ENCODE measurements around the gene F3. TPM values are rescaled to one million over a fixed set of nuclear protein-coding genes. Genes with fewer than 3 reads are reported as not detected.

The F3 gene
- total RNA-seq, 1 experiment from 2014 or later, result 58.5 TPM

DNA sequence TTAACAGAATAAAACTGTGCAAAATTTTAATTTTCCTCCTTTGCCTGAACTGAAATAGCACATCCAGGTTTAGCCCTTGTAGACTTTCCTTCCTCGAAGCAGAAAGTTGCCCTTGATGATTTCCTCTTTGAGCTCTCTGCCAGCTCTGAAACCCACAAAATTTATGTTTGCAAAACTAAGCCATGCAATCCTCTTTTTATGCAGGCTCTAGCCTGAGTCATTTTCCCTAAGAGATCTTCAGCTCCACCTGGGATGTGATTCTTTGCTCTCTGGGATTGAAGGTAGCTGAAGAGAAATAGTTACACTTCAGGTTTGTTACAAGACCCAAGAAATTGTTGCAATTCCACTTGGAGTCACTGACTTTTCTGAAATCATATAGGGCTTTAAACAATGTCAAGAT lies 1.4 kb upstream of the F3 start:
- no TSS peak for BruUV-seq (replicated peaks)

GRCh38 chr1:94542088-94542870 lies 720 bp upstream of the F3 start:
- no peaks in the 10 kb centered on the region for H3K9me3 ChIP-seq (ENCODE audit: control insufficient read depth in 1 of 2, insufficient read depth in 1 of 2, low read depth in 1 of 2, low read length in 2 of 2)
- no peak overlapping the region for H2AFZ ChIP-seq (ENCODE audit: low read depth, low read length, poor library complexity, severe bottlenecking)
- peak overlapping the region; percentile 95 for H3K4me2 ChIP-seq (ENCODE audit: low read length)
- peak overlapping the region; percentile 52 for H3K27ac ChIP-seq (ENCODE audit: low read depth, low read length)
- peaks cover 42% of the 10 kb centered on the region for H3K79me2 ChIP-seq (ENCODE audit: insufficient read depth, low read length)
- POLR2A ChIA-PET, result interaction anchor here (1.4 kb wide), 1 partner anchor 66 kb away, joined by 3 read pairs; no protein-coding TSS in a partner anchor
- no peaks in the 10 kb centered on the region for H4K20me1 ChIP-seq (ENCODE audit: insufficient read depth)
- peak overlapping the region; percentile 76 for H3K4me3 ChIP-seq (replicated peaks in 1 of 2; ENCODE audit: low read depth in 1 of 2, low read length in 2 of 2)
- H3K9ac ChIP-seq (ENCODE audit: low read length), result peak overlapping the region; percentile 83
- ATAC-seq (peak; percentile 26), DNase-seq (ENCODE audit: low read depth, low spot score) (no peak)
- H3K27me3 ChIP-seq (ENCODE audit: insufficient read depth, low read length), result no peaks in the 10 kb centered on the region
- RAD21 ChIA-PET (ENCODE audit: low non-redundant PET in 1 of 2, low total read pairs in 2 of 2, uncharacterized antibody in 2 of 2, unreplicated experiment in 2 of 2), result interaction anchor here (0.6 to 1.8 kb wide), 2 partner anchors 63 to 438 kb away, joined by 3 to 4 read pairs; no protein-coding TSS in a partner anchor
- CTCF ChIA-PET, result interaction anchor here (1.0 to 1.2 kb wide), 2 partner anchors 27 to 312 kb away, joined by 3 to 4 read pairs; no protein-coding TSS in a partner anchor
- peaks cover 2 to 31% of the 10 kb centered on the region in 2 experiments; a peak in 1 of 4 replicates for H3K36me3 ChIP-seq (ENCODE audit: control insufficient read depth in 1 of 2, insufficient read depth in 2 of 2, low read length in 2 of 2)
- H3K4me1 ChIP-seq (ENCODE audit: control insufficient read depth in 1 of 2, insufficient read depth in 2 of 2, low read length in 2 of 2), result peaks cover 13 to 59% of the 10 kb centered on the region in 2 experiments; a peak in 3 of 4 replicates
- intact Hi-C loops (cut with micrococcal nuclease), result loop anchor here (5.0 kb wide), 2 partner anchors 55 to 260 kb away; no protein-coding TSS in a partner anchor
- TSS peak; percentile 81 for BruUV-seq (replicated peaks)
- no peaks in the 10 kb centered on the region for H3K9me2 ChIP-seq (ENCODE audit: insufficient read depth)
- TF ChIP-seq, protein P1, sequence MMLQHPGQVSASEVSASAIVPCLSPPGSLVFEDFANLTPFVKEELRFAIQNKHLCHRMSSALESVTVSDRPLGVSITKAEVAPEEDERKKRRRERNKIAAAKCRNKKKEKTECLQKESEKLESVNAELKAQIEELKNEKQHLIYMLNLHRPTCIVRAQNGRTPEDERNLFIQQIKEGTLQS (IDR thresholded peaks at IDR 0.05), result no peak
- TF ChIP-seq, protein P2, sequence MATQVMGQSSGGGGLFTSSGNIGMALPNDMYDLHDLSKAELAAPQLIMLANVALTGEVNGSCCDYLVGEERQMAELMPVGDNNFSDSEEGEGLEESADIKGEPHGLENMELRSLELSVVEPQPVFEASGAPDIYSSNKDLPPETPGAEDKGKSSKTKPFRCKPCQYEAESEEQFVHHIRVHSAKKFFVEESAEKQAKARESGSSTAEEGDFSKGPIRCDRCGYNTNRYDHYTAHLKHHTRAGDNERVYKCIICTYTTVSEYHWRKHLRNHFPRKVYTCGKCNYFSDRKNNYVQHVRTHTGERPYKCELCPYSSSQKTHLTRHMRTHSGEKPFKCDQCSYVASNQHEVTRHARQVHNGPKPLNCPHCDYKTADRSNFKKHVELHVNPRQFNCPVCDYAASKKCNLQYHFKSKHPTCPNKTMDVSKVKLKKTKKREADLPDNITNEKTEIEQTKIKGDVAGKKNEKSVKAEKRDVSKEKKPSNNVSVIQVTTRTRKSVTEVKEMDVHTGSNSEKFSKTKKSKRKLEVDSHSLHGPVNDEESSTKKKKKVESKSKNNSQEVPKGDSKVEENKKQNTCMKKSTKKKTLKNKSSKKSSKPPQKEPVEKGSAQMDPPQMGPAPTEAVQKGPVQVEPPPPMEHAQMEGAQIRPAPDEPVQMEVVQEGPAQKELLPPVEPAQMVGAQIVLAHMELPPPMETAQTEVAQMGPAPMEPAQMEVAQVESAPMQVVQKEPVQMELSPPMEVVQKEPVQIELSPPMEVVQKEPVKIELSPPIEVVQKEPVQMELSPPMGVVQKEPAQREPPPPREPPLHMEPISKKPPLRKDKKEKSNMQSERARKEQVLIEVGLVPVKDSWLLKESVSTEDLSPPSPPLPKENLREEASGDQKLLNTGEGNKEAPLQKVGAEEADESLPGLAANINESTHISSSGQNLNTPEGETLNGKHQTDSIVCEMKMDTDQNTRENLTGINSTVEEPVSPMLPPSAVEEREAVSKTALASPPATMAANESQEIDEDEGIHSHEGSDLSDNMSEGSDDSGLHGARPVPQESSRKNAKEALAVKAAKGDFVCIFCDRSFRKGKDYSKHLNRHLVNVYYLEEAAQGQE (IDR thresholded peaks at IDR 0.05; ENCODE audit: low read depth), result no peak
- TF ChIP-seq EZH2phosphoT487 (IDR thresholded peaks at IDR 0.05; ENCODE audit: borderline replicate concordance) (no peak), RAD21 (IDR thresholded peaks at IDR 0.05; ENCODE audit: low read depth) (0 out of 2 replicates have a peak, but pooled peaks have one; percentile 29), CEBPB (IDR thresholded peaks at IDR 0.05; ENCODE audit: low read depth) (no peak), ELF1 (IDR thresholded peaks at IDR 0.05; ENCODE audit: borderline replicate concordance, low read depth) (no peak), EZH2 (IDR thresholded peaks at IDR 0.05) (no peak), SRF (IDR thresholded peaks at IDR 0.05; ENCODE audit: low read depth) (no peak), SP1 (IDR thresholded peaks at IDR 0.05; ENCODE audit: low read depth) (no peak), POLR2A (IDR thresholded peaks at IDR 0.05; ENCODE audit: borderline replicate concordance, extremely low read depth, insufficient read depth, insufficient read length) (no peak), CBX3 (IDR thresholded peaks at IDR 0.05; ENCODE audit: low read depth) (no peak), SIN3A (IDR thresholded peaks at IDR 0.05; ENCODE audit: low read depth) (0 out of 2 replicates have a peak, but pooled peaks have one; percentile 32)
- TF ChIP-seq, protein P3, sequence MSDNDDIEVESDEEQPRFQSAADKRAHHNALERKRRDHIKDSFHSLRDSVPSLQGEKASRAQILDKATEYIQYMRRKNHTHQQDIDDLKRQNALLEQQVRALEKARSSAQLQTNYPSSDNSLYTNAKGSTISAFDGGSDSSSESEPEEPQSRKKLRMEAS (IDR thresholded peaks at IDR 0.05), result peak; percentile 54; the same call in 1 of the 2 replicates

More for the DNA sequence above, 1.4 kb upstream of the F3 start:
- ChIA-PET POLR2A (interaction anchor here (1.4 kb wide), 1 partner anchor 65 kb away, joined by 3 read pairs; no protein-coding TSS in a partner anchor), CTCF (interaction anchor here (1.2 kb wide), 1 partner anchor 311 kb away, joined by 3 read pairs; no protein-coding TSS in a partner anchor), RAD21 (ENCODE audit: low non-redundant PET in 1 of 2, low total read pairs in 2 of 2, uncharacterized antibody in 2 of 2, unreplicated experiment in 2 of 2) (interaction anchor here in 1 of 2 experiments (1.8 kb wide), 1 partner anchor 62 kb away, joined by 4 read pairs; no protein-coding TSS in a partner anchor)
- DNase-seq (ENCODE audit: low read depth, low spot score) (no peak), ATAC-seq (no peak)
- no peak overlapping the region for H2AFZ ChIP-seq (ENCODE audit: low read depth, low read length, poor library complexity, severe bottlenecking)
- 0 out of 2 replicates have a peak, but pooled peaks have one; percentile 26 for TF ChIP-seq SIN3A (IDR thresholded peaks at IDR 0.05; ENCODE audit: low read depth)
- TF ChIP-seq, protein P1 (IDR thresholded peaks at IDR 0.05), result no peak
- TF ChIP-seq EGR1 (IDR thresholded peaks at IDR 0.05; ENCODE audit: low read depth), result 0 out of 2 replicates have a peak, but pooled peaks have one; percentile 12
- intact Hi-C loops (cut with micrococcal nuclease), result loop anchor here (5.0 kb wide), 2 partner anchors 54 to 259 kb away; no protein-coding TSS in a partner anchor
- H3K27me3 ChIP-seq (ENCODE audit: insufficient read depth, low read length), result no peaks in the 10 kb centered on the region
- peaks cover 2 to 24% of the 10 kb centered on the region in 2 experiments; a peak in 1 of 4 replicates for H3K36me3 ChIP-seq (ENCODE audit: control insufficient read depth in 1 of 2, insufficient read depth in 2 of 2, low read length in 2 of 2)
- peak overlapping the region; percentile 83 for H3K9ac ChIP-seq (ENCODE audit: low read length)
- H3K9me2 ChIP-seq (ENCODE audit: insufficient read depth), result no peaks in the 10 kb centered on the region
- peak overlapping the region; percentile 95 for H3K4me2 ChIP-seq (ENCODE audit: low read length)
- H3K4me1 ChIP-seq (ENCODE audit: control insufficient read depth in 1 of 2, insufficient read depth in 2 of 2, low read length in 2 of 2), result peaks cover 13 to 59% of the 10 kb centered on the region in 2 experiments; a peak in 3 of 4 replicates
- H3K9me3 ChIP-seq (ENCODE audit: control insufficient read depth in 1 of 2, insufficient read depth in 1 of 2, low read depth in 1 of 2, low read length in 2 of 2), result no peaks in the 10 kb centered on the region
- H3K79me2 ChIP-seq (ENCODE audit: insufficient read depth, low read length), result peaks cover 35% of the 10 kb centered on the region
- no peak overlapping the region for H3K27ac ChIP-seq (ENCODE audit: low read depth, low read length)
- peak overlapping the region in 1 of 2 experiments; percentile 76; a peak in 1 of 4 replicates for H3K4me3 ChIP-seq (replicated peaks in 1 of 2; ENCODE audit: low read depth in 1 of 2, low read length in 2 of 2)
- no peaks in the 10 kb centered on the region for H4K20me1 ChIP-seq (ENCODE audit: insufficient read depth)

Data from HCT116 (cell line).